Activated CD4-positive, alpha-beta memory T cell treated with anti-CD3 and anti-CD28 coated beads, Interleukin-2, amount 10 ng/mL, durations not matched to agents 7 days and 5 days (primary cell): ENCODE results near the gene EIF4EBP2. TPM values are rescaled to one million over a fixed set of nuclear protein-coding genes. Genes with fewer than 3 reads are reported as not detected.

Experiments used
- CTCF ChIA-PET: fragments of 350-600 bp; sonication (Branson Sonifier 250); formaldehyde crosslinking; loops from one replicate; lab custom pipeline; 2021; ENCODE audit warnings: antibody characterized with exemption, inconsistent platforms; lab: Charles Lee
- POLR2A ChIA-PET: fragments of 350-600 bp; sonication (Branson Sonifier 250); formaldehyde crosslinking; loops from one replicate; lab custom pipeline; 2021; ENCODE audit warnings: antibody characterized with exemption; lab: Charles Lee
- DNase-seq: peaks from one replicate; pipeline ENCODE4 v3.0.0-alpha.2; 2020
- H3K27ac Mint-ChIP-seq: one replicate; pipeline ENCODE4 v1.8.0; 2021; ENCODE audit warnings: mild to moderate bottlenecking, mixed read lengths
- H3K27me3 Mint-ChIP-seq: one replicate; pipeline ENCODE4 v1.8.0; 2021; ENCODE audit warnings: mixed read lengths
- H3K36me3 Mint-ChIP-seq: one replicate; pipeline ENCODE4 v1.8.0; 2021; ENCODE audit warnings: low read depth, mixed read lengths
- H3K4me1 Mint-ChIP-seq: one replicate; pipeline ENCODE4 v1.8.0; 2021; ENCODE audit warnings: mixed read lengths
- H3K4me3 Mint-ChIP-seq: one replicate; pipeline ENCODE4 v1.8.0; 2021; ENCODE audit warnings: mild to moderate bottlenecking, mixed read lengths
- H3K9me3 Mint-ChIP-seq: one replicate; pipeline ENCODE4 v1.8.0; 2021; ENCODE audit warnings: mixed read lengths
- total RNA-seq, 2 experiments: library from RNA; stranded (reverse); gene quantifications; one replicate each; pipeline ENCODE4 v1.2.3, GENCODE V29; 2021

EIF4EBP2 gene
- total RNA-seq, 2 experiments from 2014 or later: 52.6 to 53.8 TPM

DNA sequence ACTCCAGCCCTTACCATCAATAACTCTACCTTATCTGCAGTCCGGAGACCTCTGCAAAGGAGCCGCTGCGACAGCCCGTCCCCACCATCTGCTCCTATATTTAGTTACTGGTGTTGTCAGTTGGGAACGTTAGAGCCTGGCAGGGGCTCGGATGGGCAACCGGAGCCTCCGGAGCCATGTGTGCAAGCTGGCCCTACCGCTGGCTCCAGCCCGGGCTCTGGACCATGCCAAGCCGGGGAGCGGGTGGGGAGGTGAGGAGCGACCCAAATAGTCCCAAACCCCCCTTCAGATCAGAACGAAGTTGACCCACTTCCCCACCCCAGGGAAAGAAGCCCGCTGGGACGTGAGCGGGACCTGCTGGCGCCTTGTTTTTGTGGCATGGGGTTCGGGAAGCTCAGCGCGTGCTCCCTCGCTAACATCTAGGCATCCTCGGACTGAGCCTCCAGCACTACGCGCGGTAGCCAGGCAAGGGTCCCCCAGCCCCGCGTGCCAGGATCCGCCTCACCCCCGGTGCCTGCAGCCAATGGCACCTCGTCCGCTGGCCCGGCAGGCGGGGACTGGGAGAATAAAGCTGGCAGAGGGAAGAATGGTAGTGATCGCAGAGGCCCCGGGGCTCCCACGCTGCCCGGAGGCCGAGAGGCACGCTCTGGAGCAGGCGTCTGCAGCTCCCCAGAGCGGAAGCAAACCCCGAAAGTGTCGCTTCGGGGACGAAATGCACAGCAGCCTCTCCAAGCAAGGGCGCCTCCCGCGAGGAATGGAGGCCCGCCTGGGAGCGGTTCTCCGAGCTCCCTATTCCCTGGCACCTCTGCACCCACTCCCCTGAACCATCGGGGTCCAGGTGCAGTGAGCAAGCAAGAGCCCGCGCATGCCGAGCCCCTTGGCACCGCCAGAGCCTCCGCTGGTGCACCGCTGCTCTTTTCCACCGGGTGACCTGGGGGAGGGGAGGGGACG lies 22.2 kb upstream of the EIF4EBP2 start:
- peaks cover 6% of the 10 kb centered on the region for H3K9me3 Mint-ChIP-seq
- CTCF ChIA-PET: interaction anchor here (0.5 to 4.9 kb wide), 9 partner anchors 17 to 168 kb away, joined by 3 to 29 read pairs (median 5); partner anchors contain the start of genes EIF4EBP2 and PPA1
- no peaks in the 10 kb centered on the region for H3K27me3 Mint-ChIP-seq
- H3K27ac Mint-ChIP-seq: no peak overlapping the region
- H3K4me1 Mint-ChIP-seq: peaks cover 16% of the 10 kb centered on the region
- H3K4me3 Mint-ChIP-seq: peak overlapping the region; percentile 83
- POLR2A ChIA-PET: interaction anchor here (1.1 to 4.5 kb wide), 4 partner anchors 23 to 235 kb away, joined by 4 to 35 read pairs (median 7); partner anchors contain the start of genes EIF4EBP2 and TYSND1
- peak; percentile 51 for DNase-seq
- peaks cover 7% of the 10 kb centered on the region for H3K36me3 Mint-ChIP-seq

DNA sequence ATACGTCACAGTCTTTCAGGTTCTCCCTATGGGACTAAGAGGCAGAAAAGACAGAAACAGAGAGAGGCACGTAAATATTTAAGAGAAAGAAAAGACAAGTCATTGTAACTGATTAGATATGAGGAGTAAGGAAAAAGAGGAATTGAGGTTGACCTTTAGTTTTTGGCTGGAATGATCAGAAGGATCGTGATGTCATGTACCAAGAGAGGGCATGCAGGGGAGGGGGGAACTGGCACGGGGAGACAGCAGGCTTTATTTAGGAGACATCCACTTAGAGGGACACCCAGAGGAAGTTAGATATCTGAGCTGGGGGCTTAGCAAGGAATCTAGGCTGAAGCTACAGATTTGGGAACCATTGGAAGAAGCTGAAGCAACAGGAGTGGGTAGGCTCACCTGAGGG lies 12.3 kb upstream of the EIF4EBP2 start:
- Mint-ChIP-seq H3K36me3 (no peaks in the 10 kb centered on the region), H3K27me3 (peaks cover 17% of the 10 kb centered on the region), H3K4me3 (no peak overlapping the region), H3K4me1 (peaks cover 6% of the 10 kb centered on the region), H3K9me3 (no peaks in the 10 kb centered on the region), H3K27ac (no peak overlapping the region)
- ChIA-PET CTCF (interaction anchor here (0.6 kb wide), 1 partner anchor 104 kb away, joined by 3 read pairs; no protein-coding TSS in a partner anchor), POLR2A (no interaction called here)
- DNase-seq: no peak

GRCh38 chr10:70396140-70396539 lies 7.8 kb upstream of the EIF4EBP2 start:
- ChIA-PET CTCF (interaction anchor here (1.5 kb wide), 1 partner anchor 32 kb away, joined by 4 read pairs; no protein-coding TSS in a partner anchor), POLR2A (interaction anchor here (2.1 kb wide), 1 partner anchor 9 kb away, joined by 5 read pairs; no protein-coding TSS in a partner anchor)
- H3K9me3 Mint-ChIP-seq: no peaks in the 10 kb centered on the region
- H3K36me3 Mint-ChIP-seq: no peaks in the 10 kb centered on the region
- H3K27me3 Mint-ChIP-seq: peaks cover 8% of the 10 kb centered on the region
- no peak overlapping the region for H3K27ac Mint-ChIP-seq
- no peak for DNase-seq
- no peak overlapping the region for H3K4me3 Mint-ChIP-seq
- H3K4me1 Mint-ChIP-seq: no peaks in the 10 kb centered on the region

- H3K27ac Mint-ChIP-seq: no peak overlapping the region
- CTCF ChIA-PET: interaction anchor here (1.4 kb wide), 1 partner anchor 178 kb away, joined by 3 read pairs; no protein-coding TSS in a partner anchor
- no peaks in the 10 kb centered on the region for H3K36me3 Mint-ChIP-seq
- DNase-seq: no peak
- H3K4me1 Mint-ChIP-seq: peaks cover 6% of the 10 kb centered on the region
- POLR2A ChIA-PET: no interaction called here
- H3K27me3 Mint-ChIP-seq: no peaks in the 10 kb centered on the region
- no peak overlapping the region for H3K4me3 Mint-ChIP-seq
- no peaks in the 10 kb centered on the region for H3K9me3 Mint-ChIP-seq
Measured at GRCh38 chr10:70399177-70399576, 4.8 kb upstream of the EIF4EBP2 start.

DNA sequence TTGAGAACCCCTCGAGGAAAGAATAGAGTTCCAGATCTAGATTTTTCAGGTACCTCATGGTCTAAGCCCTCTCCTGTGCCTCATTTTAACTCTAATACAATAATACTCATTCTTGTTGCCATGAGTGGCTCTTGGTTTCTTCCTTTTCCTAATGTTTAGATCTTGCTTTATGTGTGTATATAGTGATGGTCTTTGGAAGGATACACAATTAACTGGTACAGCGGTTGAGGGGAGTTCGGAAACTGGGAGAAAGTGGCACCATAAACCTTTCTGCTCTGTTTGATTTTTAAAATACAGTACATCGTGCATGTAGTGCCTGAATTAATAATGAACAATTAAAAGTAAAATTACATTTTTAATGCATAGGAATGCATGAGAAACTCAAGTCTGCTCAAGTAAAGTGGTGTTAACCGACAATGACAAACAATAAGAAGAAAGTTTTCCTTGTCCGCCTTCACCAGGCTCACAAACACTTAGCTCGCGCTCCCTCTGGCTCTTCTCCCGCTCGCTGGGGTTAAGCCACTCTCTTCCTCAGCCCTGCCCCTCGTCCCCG lies 386 bp upstream of the EIF4EBP2 start:
- Mint-ChIP-seq H3K27ac (peak overlapping the region; percentile 93), H3K36me3 (peaks cover 25% of the 10 kb centered on the region), H3K9me3 (no peaks in the 10 kb centered on the region), H3K4me1 (peaks cover 29% of the 10 kb centered on the region), H3K27me3 (no peaks in the 10 kb centered on the region), H3K4me3 (peak overlapping the region; percentile 99)
- no peak for DNase-seq
- ChIA-PET CTCF (interaction anchor here (0.6 to 4.8 kb wide), 15 partner anchors 15 to 257 kb away, joined by 3 to 39 read pairs (median 5); partner anchors contain the start of genes LRRC20, SAR1A and TYSND1), POLR2A (interaction anchor here (0.6 to 4.1 kb wide), 18 partner anchors 9 to 425 kb away, joined by 3 to 52 read pairs (median 4); partner anchors contain the start of genes LRRC20, PALD1, PPA1 and SAR1A)

DNA sequence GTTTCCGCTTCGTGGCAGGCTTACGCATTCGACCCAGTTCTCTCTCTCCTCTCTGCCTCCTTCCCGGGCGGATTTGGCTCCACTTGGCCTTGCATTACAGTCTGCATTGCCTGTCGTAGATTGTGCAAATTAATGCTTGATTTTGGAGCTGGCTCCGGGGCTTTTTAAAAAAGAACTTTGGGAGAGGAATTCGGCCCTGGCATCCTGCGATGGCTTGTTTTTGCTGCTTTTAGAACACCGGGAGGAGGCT lies 767 bp downstream of the EIF4EBP2 start:
- Mint-ChIP-seq H3K27ac (peak overlapping the region; percentile 93), H3K4me1 (peaks cover 39% of the 10 kb centered on the region), H3K27me3 (no peaks in the 10 kb centered on the region), H3K9me3 (no peaks in the 10 kb centered on the region), H3K36me3 (peaks cover 29% of the 10 kb centered on the region), H3K4me3 (peak overlapping the region; percentile 99)
- ChIA-PET CTCF (interaction anchor here (1.0 to 4.8 kb wide), 12 partner anchors 9 to 258 kb away, joined by 3 to 39 read pairs (median 7); partner anchors contain the start of genes LRRC20, SAR1A and TYSND1), POLR2A (interaction anchor here (1.0 to 4.1 kb wide), 19 partner anchors 9 to 259 kb away, joined by 3 to 52 read pairs (median 6); partner anchors contain the start of genes LRRC20, PALD1, PPA1 and SAR1A)
- DNase-seq: no peak

GRCh38 chr10:70405037-70405824 lies 1.3 kb downstream of the EIF4EBP2 start:
- CTCF ChIA-PET: interaction anchor here (0.9 to 4.8 kb wide), 16 partner anchors 9 to 258 kb away, joined by 3 to 39 read pairs (median 5); partner anchors contain the start of genes LRRC20, PPA1, SAR1A and TYSND1
- H3K4me1 Mint-ChIP-seq: peaks cover 41% of the 10 kb centered on the region
- H3K27ac Mint-ChIP-seq: peak overlapping the region; percentile 93
- DNase-seq: peak; percentile 63
- peak overlapping the region; percentile 99 for H3K4me3 Mint-ChIP-seq
- H3K27me3 Mint-ChIP-seq: no peaks in the 10 kb centered on the region
- H3K36me3 Mint-ChIP-seq: peaks cover 32% of the 10 kb centered on the region
- POLR2A ChIA-PET: interaction anchor here (1.0 to 4.1 kb wide), 21 partner anchors 8 to 259 kb away, joined by 3 to 52 read pairs (median 6); partner anchors contain the start of genes LRRC20, PALD1, PPA1 and SAR1A
- no peaks in the 10 kb centered on the region for H3K9me3 Mint-ChIP-seq

DNA sequence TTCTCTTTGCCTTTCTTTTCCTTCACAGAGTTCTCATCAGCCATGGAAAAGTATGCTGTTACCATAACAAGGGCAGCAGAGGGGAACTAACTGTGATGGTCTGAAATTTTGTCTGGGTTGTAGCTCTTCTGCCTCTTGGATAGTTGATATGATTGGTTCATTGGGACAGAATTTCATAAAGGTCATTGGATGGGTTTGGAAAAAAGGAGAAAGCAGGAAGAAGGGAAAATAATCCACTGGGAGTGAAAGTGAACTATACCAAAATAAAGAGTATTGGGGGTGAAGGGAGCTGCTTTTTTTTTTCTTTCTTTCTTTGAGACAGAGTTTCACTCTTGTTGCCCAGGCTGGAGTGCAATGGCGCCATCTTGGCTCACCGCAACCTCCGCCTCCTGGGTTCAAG lies 5.8 kb downstream of the EIF4EBP2 start:
- POLR2A ChIA-PET: no interaction called here
- peaks cover 48% of the 10 kb centered on the region for H3K4me1 Mint-ChIP-seq
- H3K36me3 Mint-ChIP-seq: peaks cover 41% of the 10 kb centered on the region

GRCh38 chr10:70410608-70411007 lies 6.7 kb downstream of the EIF4EBP2 start:
- no peak for DNase-seq
- Mint-ChIP-seq H3K4me1 (peaks cover 48% of the 10 kb centered on the region), H3K9me3 (no peaks in the 10 kb centered on the region), H3K27me3 (no peaks in the 10 kb centered on the region), H3K27ac (no peak overlapping the region), H3K4me3 (no peak overlapping the region), H3K36me3 (peaks cover 40% of the 10 kb centered on the region)
- CTCF ChIA-PET: no interaction called here
- POLR2A ChIA-PET: no interaction called here

More for the DNA sequence above, 5.8 kb downstream of the EIF4EBP2 start:
- Mint-ChIP-seq H3K9me3 (no peaks in the 10 kb centered on the region), H3K27me3 (no peaks in the 10 kb centered on the region), H3K4me3 (no peak overlapping the region), H3K27ac (no peak overlapping the region)
- CTCF ChIA-PET: interaction anchor here (1.3 to 1.4 kb wide), 2 partner anchors 188 to 263 kb away, joined by 3 read pairs; partner anchors contain the start of gene TYSND1
- DNase-seq: no peak

- DNase-seq: no peak
- ChIA-PET CTCF (interaction anchor here (1.3 kb wide), 1 partner anchor 33 kb away, joined by 3 read pairs; no protein-coding TSS in a partner anchor), POLR2A (interaction anchor here (1.3 kb wide), 1 partner anchor 9 kb away, joined by 3 read pairs; the partner anchor contains the start of gene EIF4EBP2)
- no peak overlapping the region for H3K4me3 Mint-ChIP-seq
- H3K4me1 Mint-ChIP-seq: peaks cover 48% of the 10 kb centered on the region
- H3K9me3 Mint-ChIP-seq: no peaks in the 10 kb centered on the region
- H3K27ac Mint-ChIP-seq: no peak overlapping the region
- peaks cover 31% of the 10 kb centered on the region for H3K36me3 Mint-ChIP-seq
- no peaks in the 10 kb centered on the region for H3K27me3 Mint-ChIP-seq
Measured at GRCh38 chr10:70412356-70412755, 8.4 kb downstream of the EIF4EBP2 start.

DNA sequence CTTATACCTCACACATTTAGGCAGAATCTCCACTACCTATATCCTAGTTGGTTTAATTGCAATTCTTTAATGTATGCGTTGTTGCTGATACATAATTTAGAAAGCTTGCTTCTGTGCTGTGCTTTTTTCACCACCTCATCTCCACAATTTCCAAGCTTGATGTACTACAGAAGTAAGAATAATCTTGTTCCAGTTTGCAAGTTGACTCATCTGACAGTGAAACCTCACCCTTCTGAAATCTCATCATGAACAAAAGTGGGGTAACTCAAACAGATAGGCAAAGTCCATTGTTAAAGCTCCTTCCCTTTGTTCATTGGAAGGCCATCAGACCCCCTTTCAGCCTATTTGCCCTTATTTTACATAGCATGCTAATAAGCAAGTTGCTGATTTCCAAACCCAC lies 13.6 kb downstream of the EIF4EBP2 start:
- H3K4me1 Mint-ChIP-seq: peaks cover 29% of the 10 kb centered on the region
- H3K27ac Mint-ChIP-seq: no peak overlapping the region
- ChIA-PET CTCF (interaction anchor here (1.4 kb wide), 1 partner anchor 53 kb away, joined by 3 read pairs; no protein-coding TSS in a partner anchor), POLR2A (interaction anchor here (1.4 to 3.9 kb wide), 3 partner anchors 13 to 20 kb away, joined by 3 to 27 read pairs (median 8); partner anchors contain the start of gene EIF4EBP2)
- no peak for DNase-seq
- no peak overlapping the region for H3K4me3 Mint-ChIP-seq
- H3K9me3 Mint-ChIP-seq: no peaks in the 10 kb centered on the region
- peaks cover 39% of the 10 kb centered on the region for H3K36me3 Mint-ChIP-seq
- H3K27me3 Mint-ChIP-seq: no peaks in the 10 kb centered on the region
